Keratinocyte (primary cell): Measurements from ENCODE around the gene LHFPL3. TPM values are rescaled to one million over a fixed set of nuclear protein-coding genes. Genes with fewer than 3 reads are reported as not detected.
"Not testable (repeated sequence)": the region's sequence is repeated elsewhere in the genome, so short reads cannot be mapped to it uniquely, and the experiment has no call there.

Source experiments
- DNase-seq: peaks from one replicate; pipeline ENCODE4 v3.0.0-alpha.2; 2011; ENCODE audit warnings: low read depth, missing footprints, low spot score
- FAIRE-seq: peaks from 2 replicates; lab custom pipeline; 2011; peaks lifted over from hg19 to GRCh38; lab: Jason Lieb, UNC
- H2AFZ ChIP-seq: 2 replicates; pipeline ENCODE4 v1.6.0; 2012; ENCODE audit warnings: low read length, control low read depth, inconsistent platforms; ENCODE audit not compliant: control insufficient read depth
- H3K27ac ChIP-seq: 2 replicates; pipeline ENCODE4 v1.5.1; 2011; ENCODE audit warnings: low read length; ENCODE audit not compliant: control insufficient read depth, insufficient read depth
- H3K27me3 ChIP-seq: 3 replicates; pipeline ENCODE4 v1.6.0; 2011; ENCODE audit warnings: low read length; ENCODE audit not compliant: control insufficient read depth, insufficient read depth; ENCODE audit errors: extremely low read depth
- H3K36me3 ChIP-seq, 2 experiments: 2 replicates in 1 of 2; 3 replicates in 1 of 2; pipeline ENCODE4 v1.5.1; 2011; ENCODE audit warnings: low read length in 2 of 2, mild to moderate bottlenecking in 1 of 2; ENCODE audit not compliant: control insufficient read depth in 2 of 2, insufficient read depth in 2 of 2; ENCODE audit errors: extremely low read depth in 1 of 2
- H3K4me1 ChIP-seq: 3 replicates; pipeline ENCODE4 v1.5.1; 2011; ENCODE audit warnings: low read length; ENCODE audit not compliant: control insufficient read depth, insufficient read depth; ENCODE audit errors: extremely low read depth
- H3K4me2 ChIP-seq: 3 replicates; pipeline ENCODE4 v1.6.0; 2011; ENCODE audit warnings: low read depth, low read length; ENCODE audit not compliant: control insufficient read depth, insufficient read depth; ENCODE audit errors: extremely low read depth
- H3K4me3 ChIP-seq, 3 experiments: fragments of 200-600 bp in 1 of 3; sonication (generic) in 1 of 3; 2 replicates in 2 of 3; 3 replicates in 1 of 3; pipeline ENCODE4 v1.5.1; 2011 to 2016; ENCODE audit warnings: low read length in 3 of 3, mild to moderate bottlenecking in 3 of 3, control low read depth in 2 of 3, inconsistent platforms in 1 of 3, low read depth in 1 of 3, mixed read lengths in 1 of 3, mixed run types in 1 of 3, moderate library complexity in 1 of 3; ENCODE audit not compliant: control insufficient read depth in 2 of 3, insufficient read depth in 2 of 3; ENCODE audit errors: extremely low read depth in 1 of 3
- H3K79me2 ChIP-seq: 2 replicates; pipeline ENCODE4 v1.6.0; 2012; ENCODE audit warnings: low read length; ENCODE audit not compliant: control insufficient read depth, insufficient read depth
- H3K9ac ChIP-seq: 3 replicates; pipeline ENCODE4 v1.6.0; 2011; ENCODE audit warnings: low read length; ENCODE audit not compliant: control insufficient read depth, insufficient read depth; ENCODE audit errors: extremely low read depth
- H3K9me1 ChIP-seq: 3 replicates; pipeline ENCODE4 v1.6.0; 2011; ENCODE audit warnings: low read length; ENCODE audit not compliant: control insufficient read depth, insufficient read depth; ENCODE audit errors: extremely low read depth
- H3K9me3 ChIP-seq: 2 replicates; pipeline ENCODE4 v1.5.1; 2012; ENCODE audit warnings: low read depth, low read length; ENCODE audit not compliant: control insufficient read depth
- H4K20me1 ChIP-seq: 3 replicates; pipeline ENCODE4 v1.6.0; 2011; ENCODE audit warnings: low read length; ENCODE audit not compliant: control insufficient read depth, insufficient read depth; ENCODE audit errors: extremely low read depth
- CTCF ChIP-seq, 3 experiments: IDR thresholded peaks in 1 of 3; conservative IDR thresholded peaks in 1 of 3; optimal IDR thresholded peaks in 1 of 3; 2 replicates in 2 of 3; 3 replicates in 1 of 3; pipeline versions ENCODE3 to v1.5.1; 2011; ENCODE audit warnings: low read length in 3 of 3, mild to moderate bottlenecking in 3 of 3, moderate library complexity in 2 of 3, control low read depth in 1 of 3, inconsistent platforms in 1 of 3; ENCODE audit not compliant: insufficient read depth in 2 of 3; ENCODE audit errors: extremely low read depth in 1 of 3
- EZH2 ChIP-seq: IDR thresholded peaks from one replicate; pipeline ENCODE4 v1.6.1; 2012; ENCODE audit warnings: inconsistent platforms, mild to moderate bottlenecking, low read length, moderate library complexity
- dilution Hi-C: fragments of 300-500 bp; cut with MboI; formaldehyde crosslinking; loops from one replicate; pipeline ENCODE4 v1.7.0; 2020; ENCODE audit warnings: low sequenced_read_pairs; ENCODE audit not compliant: extremely low pct_ligation_motif_present
- polyA plus RNA-seq, 5 experiments: library from polyadenylated mRNA; depleted of rRNA in 3 of 5; stranded (reverse) in 3 of 5; stranded (forward) in 1 of 5; unstranded in 1 of 5; fragments of >200 nt; gene quantifications; 1 replicate in 1 of 5; 2 replicates in 3 of 5; 3 replicates in 1 of 5; pipeline versions ENCODE4 v1.2.1 to v1.2.3, GENCODE V29; 2011 to 2012; ENCODE audit warnings: missing spikeins in 2 of 5, low read depth in 1 of 5, low replicate concordance in 1 of 5

Gene LHFPL3
- polyA plus RNA-seq, 1 donor (not counting 4 experiments of a cell fraction or from before 2014, with no cell fraction given): not detected

GRCh38 chr7:104552102-104552501 is 223.7 kb downstream of the LHFPL3 start:
- no peak overlapping the region for H3K4me2 ChIP-seq
- no peaks in the 10 kb centered on the region for H3K4me1 ChIP-seq
- H3K79me2 ChIP-seq: no peaks in the 10 kb centered on the region
- H3K9me1 ChIP-seq: no peaks in the 10 kb centered on the region
- no peak overlapping the region for H3K4me3 ChIP-seq
- H3K36me3 ChIP-seq: no peaks in the 10 kb centered on the region
- FAIRE-seq: no peak
- H3K9ac ChIP-seq: no peak overlapping the region
- no peaks in the 10 kb centered on the region for H3K27me3 ChIP-seq
- TF ChIP-seq CTCF (optimal IDR thresholded peaks at IDR 0.05 in 1 of 3, IDR thresholded peaks at IDR 0.05 in 1 of 3, conservative IDR thresholded peaks at IDR 0.05 in 1 of 3; ENCODE audit: extremely low read depth in 1 of 3, insufficient read depth in 2 of 3, low read length in 3 of 3) (no peak), EZH2 (no peak)
- dilution Hi-C loops: no loop called here
- H4K20me1 ChIP-seq: no peaks in the 10 kb centered on the region
- H2AFZ ChIP-seq: no peak overlapping the region
- no peaks in the 10 kb centered on the region for H3K9me3 ChIP-seq
- DNase-seq: no peak
- no peak overlapping the region for H3K27ac ChIP-seq

- no peak overlapping the region for H3K27ac ChIP-seq
- dilution Hi-C loops: no loop called here
- H3K9me3 ChIP-seq: no peaks in the 10 kb centered on the region
- H3K36me3 ChIP-seq: no peaks in the 10 kb centered on the region
- no peaks in the 10 kb centered on the region for H3K27me3 ChIP-seq
- no peak overlapping the region for H3K4me3 ChIP-seq
- FAIRE-seq (no peak), DNase-seq (no peak)
- H2AFZ ChIP-seq: no peak overlapping the region
- no peaks in the 10 kb centered on the region for H3K79me2 ChIP-seq
- H3K4me2 ChIP-seq: no peak overlapping the region
- TF ChIP-seq EZH2 (no peak), CTCF (optimal IDR thresholded peaks at IDR 0.05 in 1 of 3, IDR thresholded peaks at IDR 0.05 in 1 of 3, conservative IDR thresholded peaks at IDR 0.05 in 1 of 3; ENCODE audit: extremely low read depth in 1 of 3, insufficient read depth in 2 of 3, low read length in 3 of 3) (no peak)
- no peak overlapping the region for H3K9ac ChIP-seq
- no peaks in the 10 kb centered on the region for H3K4me1 ChIP-seq
- H3K9me1 ChIP-seq: no peaks in the 10 kb centered on the region
- H4K20me1 ChIP-seq: no peaks in the 10 kb centered on the region
Observed at GRCh38 chr7:104553074-104553473, 224.7 kb downstream of the LHFPL3 start.

- H4K20me1 ChIP-seq, H3K4me2 ChIP-seq, H3K27me3 ChIP-seq, H3K27ac ChIP-seq, H3K36me3 ChIP-seq, FAIRE-seq, H3K9me1 ChIP-seq, H3K9ac ChIP-seq, H3K4me1 ChIP-seq, H3K4me3 ChIP-seq, H3K79me2 ChIP-seq, H3K9me3 ChIP-seq, DNase-seq, H2AFZ ChIP-seq, dilution Hi-C loops: not testable (repeated sequence)
Observed at GRCh38 chr7:104563350-104563901, 235.0 kb downstream of the LHFPL3 start.
